ENCODE measurements around the gene PNMA8A.

DNA sequence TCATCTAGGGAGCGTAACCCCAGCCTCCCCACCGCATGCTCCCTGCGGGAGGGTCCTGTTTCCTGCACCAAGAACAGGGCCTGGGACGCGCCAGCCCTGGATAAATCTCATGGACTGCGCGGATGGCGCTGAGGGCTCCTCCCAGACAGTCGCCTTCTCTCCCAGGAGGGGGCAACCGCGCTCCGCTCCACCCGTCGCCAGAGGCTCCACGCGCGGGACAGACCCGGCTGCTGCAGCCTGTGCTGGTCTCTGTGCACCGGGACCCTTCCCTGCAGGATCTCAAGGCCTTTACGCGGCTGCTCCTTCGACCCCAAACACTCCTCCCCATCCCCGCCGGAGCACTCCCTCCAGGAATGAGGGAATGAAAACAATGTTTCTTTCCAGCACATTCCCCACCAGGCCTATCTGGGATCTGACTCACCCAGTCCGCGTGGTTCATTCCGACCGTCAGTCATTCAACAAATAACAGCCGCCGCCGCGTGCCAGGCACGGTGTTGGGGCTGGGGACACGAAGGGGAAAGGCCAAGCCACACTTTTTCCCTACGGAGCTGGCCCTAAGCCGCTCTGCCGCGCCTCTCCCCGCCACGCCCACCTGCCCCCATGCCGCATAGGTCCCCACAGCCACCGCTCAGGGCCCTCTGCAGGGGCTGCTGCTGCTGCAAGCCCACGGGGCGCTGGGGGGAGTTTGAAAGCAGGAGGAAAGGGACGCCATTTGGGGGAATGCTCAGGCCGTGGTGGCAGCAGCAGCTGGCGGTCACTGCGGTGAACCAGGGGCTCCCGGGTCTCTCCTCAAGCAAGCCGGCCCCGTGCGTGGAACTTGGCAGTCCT lies 18.3 kb upstream of the PNMA8A start:
- TF ChIP-seq POLR2A (IDR thresholded peaks at IDR 0.05) = no peak
- TF ChIP-seq, protein P1, sequence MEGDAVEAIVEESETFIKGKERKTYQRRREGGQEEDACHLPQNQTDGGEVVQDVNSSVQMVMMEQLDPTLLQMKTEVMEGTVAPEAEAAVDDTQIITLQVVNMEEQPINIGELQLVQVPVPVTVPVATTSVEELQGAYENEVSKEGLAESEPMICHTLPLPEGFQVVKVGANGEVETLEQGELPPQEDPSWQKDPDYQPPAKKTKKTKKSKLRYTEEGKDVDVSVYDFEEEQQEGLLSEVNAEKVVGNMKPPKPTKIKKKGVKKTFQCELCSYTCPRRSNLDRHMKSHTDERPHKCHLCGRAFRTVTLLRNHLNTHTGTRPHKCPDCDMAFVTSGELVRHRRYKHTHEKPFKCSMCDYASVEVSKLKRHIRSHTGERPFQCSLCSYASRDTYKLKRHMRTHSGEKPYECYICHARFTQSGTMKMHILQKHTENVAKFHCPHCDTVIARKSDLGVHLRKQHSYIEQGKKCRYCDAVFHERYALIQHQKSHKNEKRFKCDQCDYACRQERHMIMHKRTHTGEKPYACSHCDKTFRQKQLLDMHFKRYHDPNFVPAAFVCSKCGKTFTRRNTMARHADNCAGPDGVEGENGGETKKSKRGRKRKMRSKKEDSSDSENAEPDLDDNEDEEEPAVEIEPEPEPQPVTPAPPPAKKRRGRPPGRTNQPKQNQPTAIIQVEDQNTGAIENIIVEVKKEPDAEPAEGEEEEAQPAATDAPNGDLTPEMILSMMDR (IDR thresholded peaks at IDR 0.05) = peak; percentile 25 to 38 (median 33)

Data from right lobe of liver (tissue), 4 donors.